Sigmoid colon (tissue), 4 donors: Measurements from ENCODE around the gene FADD.

ENCODE experiments used
- EP300 ChIP-seq, 4 donors: sonication (generic); formaldehyde crosslinking; IDR thresholded peaks; one replicate each; pipeline ENCODE4 v1.6.1; 2017; ENCODE audit warnings: antibody characterized with exemption in 4 of 4
- POLR2AphosphoS5 ChIP-seq, 4 donors: sonication (generic); formaldehyde crosslinking; IDR thresholded peaks; one replicate each; pipeline ENCODE4 v1.6.1; 2017; ENCODE audit warnings: antibody characterized with exemption in 4 of 4
- TF ChIP-seq, protein P1 (sequence below), 4 experiments: fragments of 450-650 bp in 3 of 4; fragments of 200-600 bp in 1 of 4; IDR thresholded peaks; one replicate each; pipeline ENCODE4 v1.5.1; 2016 to 2019; ENCODE audit warnings: antibody characterized with exemption in 4 of 4, mild to moderate bottlenecking in 3 of 4, moderate library complexity in 2 of 4

DNA sequence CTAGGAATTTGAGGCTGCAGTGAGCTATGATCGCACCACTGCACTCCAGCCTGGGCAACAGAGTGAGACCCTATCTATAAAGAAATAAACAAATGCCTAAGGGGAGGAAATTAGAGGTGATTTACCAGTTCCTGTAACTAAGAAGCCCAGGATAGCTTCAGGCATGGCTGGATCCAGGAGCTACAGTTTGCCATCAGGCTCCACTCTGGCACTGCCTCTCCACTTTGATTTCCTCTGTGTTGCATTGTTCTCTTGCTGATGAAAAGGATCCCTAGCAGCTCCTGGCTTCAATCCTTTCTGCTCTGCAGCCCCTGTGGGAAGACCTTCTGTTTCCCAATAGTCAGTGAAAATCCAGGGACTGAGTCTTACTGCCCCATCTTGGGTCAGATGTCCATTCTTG lies 20.1 kb upstream of the FADD start:
- TF ChIP-seq, protein P1, sequence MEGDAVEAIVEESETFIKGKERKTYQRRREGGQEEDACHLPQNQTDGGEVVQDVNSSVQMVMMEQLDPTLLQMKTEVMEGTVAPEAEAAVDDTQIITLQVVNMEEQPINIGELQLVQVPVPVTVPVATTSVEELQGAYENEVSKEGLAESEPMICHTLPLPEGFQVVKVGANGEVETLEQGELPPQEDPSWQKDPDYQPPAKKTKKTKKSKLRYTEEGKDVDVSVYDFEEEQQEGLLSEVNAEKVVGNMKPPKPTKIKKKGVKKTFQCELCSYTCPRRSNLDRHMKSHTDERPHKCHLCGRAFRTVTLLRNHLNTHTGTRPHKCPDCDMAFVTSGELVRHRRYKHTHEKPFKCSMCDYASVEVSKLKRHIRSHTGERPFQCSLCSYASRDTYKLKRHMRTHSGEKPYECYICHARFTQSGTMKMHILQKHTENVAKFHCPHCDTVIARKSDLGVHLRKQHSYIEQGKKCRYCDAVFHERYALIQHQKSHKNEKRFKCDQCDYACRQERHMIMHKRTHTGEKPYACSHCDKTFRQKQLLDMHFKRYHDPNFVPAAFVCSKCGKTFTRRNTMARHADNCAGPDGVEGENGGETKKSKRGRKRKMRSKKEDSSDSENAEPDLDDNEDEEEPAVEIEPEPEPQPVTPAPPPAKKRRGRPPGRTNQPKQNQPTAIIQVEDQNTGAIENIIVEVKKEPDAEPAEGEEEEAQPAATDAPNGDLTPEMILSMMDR (IDR thresholded peaks at IDR 0.05): no peak
- TF ChIP-seq EP300 (IDR thresholded peaks at IDR 0.05) (no peak), POLR2AphosphoS5 (IDR thresholded peaks at IDR 0.05) (no peak)
